ENCODE results near the gene SIDT1.

Gene SIDT1

DNA sequence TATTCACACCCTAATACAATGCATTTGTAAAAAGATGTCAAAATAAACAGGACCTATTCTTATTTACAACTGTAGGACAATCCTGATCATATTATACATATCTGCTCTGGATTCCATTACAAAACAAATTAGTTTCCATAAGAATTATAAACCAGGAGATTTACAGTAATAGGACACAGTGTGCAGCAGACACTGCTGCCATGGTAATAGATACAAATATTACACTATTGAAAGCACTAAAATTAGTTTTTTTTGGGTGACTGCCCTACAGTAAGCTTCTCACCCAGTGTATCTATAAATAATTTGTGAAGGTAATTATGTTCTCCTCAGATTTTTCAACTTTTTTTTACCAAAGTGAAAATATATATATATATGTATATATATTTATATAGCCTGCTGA, 116.2 kb downstream of the SIDT1 start:
- DNase-seq = no peak

DNA sequence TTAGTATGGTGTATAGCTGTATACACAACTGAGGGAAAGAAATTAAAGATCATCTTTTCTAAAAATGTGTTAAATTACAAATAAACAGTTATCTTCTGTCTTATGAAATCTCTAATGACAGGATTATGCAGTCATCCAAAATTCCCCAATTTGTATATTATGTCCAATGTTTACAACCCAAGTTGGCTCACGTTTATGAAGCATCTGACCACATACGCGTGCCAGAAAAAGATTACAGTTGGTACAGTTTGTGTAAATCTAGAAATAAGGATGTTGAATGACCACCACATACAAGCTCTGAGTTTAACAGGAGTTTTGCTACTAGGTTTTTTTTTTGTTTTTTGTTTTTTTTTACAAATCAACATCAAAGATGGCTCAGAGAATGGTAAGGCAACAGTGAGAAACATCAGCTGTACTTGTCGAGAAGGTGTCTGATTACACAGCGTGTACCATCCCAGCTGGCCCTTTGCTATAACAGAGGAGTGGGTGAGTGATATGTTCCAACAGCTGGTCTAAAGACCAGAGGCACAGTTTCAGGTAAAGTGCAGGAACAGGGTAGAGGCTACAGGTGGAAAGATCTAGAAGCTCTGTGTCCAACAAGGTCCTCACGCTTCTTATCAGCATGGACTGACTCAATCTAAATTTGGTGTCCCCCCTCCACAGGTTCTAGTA, 117.0 kb downstream of the SIDT1 start:
- no peak for DNase-seq

DNA sequence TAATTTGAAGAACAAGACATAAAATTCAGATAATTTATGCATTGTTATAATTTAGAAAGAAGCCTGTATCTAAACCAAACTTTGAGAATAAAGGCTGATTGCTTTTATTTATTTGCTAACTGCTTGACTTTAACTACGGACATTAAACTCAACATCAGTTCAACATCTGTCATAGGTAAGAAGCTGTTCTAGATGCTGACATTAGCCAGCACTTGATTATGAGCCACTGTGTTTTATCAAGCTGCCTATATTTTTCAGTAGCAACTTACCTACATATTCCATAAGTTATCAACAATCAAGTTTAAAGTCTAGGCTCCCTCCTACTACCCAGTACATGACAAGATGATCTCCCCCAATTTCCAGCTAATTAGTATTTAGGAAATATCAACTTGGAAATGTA, 122.0 kb downstream of the SIDT1 start:
- DNase-seq = no peak

DNA sequence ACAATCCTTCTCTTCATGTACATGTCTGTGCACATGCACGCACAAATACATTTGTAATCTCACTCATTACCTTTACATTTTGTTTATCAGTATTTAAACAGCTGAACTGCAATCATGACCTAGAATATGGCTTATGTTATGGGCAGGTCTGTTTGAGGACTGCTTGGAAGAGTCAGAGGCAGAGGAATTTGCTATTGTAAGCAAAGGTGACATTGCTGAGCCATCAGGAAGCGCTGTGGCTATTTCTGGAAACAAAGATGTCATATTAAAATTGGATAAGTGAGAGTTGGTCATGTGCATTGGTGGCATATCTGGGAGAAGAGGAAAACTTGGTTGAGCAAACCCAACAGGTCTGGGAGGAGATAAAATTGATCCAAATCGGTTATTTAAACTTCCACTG, 122.5 kb downstream of the SIDT1 start:
- DNase-seq = no peak

DNA sequence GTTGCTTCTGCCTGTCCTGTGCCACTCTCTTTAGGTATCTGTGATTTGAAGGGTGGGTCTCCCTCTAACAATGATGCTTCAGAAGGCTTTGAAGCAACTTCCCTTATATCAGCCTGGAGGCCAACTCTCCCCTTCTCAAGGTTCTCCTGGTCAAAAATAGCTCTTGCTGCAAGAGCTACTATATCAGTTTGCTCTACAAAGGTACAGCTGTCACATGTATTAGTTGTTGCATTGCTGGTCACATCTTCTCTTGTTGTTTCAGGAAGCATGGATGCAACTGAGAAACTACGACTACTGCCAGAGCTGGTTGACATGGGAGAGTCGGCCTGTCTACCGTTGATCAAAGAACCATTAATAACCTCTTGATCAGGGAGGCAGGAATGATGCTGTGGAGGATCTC, 125.8 kb downstream of the SIDT1 start:
- no peak for DNase-seq

DNA sequence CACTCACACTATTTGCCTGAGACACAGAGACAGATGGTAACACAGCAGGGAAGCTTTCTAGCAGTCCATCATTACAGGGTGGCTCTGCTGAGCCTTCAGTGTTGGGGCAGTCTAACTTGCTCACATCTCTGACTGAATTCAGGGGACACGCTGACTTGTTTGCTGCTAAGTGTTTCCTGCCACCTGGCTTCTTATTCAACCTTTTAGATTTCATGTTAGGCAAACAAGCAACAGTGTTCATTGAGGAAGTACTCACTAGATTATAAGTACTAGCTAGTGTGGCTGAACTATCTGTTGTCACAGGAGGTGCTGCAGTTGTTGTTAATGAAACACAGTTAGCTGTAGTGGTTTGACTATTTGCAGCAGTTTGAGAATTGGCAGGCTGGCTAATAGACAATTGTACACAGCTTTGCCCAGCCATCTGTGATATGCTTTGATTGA, 126.8 kb downstream of the SIDT1 start:
- no peak for DNase-seq

DNA sequence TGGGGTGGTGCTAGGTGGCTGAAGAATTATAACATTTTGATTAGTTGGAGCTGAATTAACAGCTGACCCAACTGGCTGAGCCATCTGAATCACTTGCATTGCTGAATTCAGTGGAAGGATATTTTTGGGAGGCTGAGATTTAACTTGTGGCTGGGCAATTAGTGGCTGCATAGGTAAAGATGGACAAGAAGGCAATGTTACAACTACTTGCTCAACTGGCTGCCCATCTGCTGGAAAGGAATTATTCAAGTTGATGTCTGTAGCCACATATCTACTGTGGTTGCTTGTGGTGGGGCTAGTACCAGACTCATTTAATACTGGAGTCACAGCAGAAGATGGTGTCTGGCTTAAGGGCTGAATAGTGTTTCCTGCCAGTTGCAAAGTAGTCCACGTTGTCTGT, 127.6 kb downstream of the SIDT1 start:
- DNase-seq = no peak

DNA sequence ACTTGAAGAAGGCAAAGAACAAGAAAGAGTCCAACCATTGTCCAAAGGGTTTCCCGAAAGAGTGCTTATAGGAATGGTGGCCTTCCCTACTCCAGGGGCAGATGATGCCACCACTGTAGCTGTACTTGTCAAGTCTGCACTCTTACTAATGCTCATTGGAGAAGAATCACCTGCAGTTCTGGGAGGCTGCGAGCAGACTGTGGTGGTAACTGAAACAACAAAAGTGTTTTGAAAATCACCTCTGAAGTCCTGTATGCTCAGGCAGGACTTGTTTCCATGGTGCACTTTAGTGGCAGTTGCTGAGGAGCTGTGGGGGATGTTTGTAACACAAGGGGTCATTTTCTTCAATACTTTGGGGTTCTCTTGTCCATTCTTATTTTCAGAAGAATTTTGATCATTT, 128.1 kb downstream of the SIDT1 start:
- no peak for DNase-seq

DNA sequence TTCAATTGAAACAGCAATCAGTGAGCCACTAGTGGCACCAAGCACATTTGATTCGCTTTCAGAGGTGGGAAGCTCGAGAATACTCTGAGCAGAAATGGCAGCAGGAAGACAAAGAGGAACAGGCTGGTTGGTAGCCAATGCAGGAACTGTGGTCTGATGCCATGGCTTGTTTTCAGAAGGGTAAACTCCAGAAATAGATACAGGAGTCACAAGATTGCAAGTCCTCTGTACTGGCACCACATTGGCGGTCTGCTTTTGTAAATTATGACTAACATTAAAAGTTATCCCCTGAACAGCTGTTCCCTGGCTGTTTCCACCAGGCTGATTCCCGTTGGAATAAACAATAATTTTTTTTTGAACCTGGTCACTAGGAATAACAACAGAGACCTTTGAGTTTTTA, 128.5 kb downstream of the SIDT1 start:
- DNase-seq = no peak

DNA sequence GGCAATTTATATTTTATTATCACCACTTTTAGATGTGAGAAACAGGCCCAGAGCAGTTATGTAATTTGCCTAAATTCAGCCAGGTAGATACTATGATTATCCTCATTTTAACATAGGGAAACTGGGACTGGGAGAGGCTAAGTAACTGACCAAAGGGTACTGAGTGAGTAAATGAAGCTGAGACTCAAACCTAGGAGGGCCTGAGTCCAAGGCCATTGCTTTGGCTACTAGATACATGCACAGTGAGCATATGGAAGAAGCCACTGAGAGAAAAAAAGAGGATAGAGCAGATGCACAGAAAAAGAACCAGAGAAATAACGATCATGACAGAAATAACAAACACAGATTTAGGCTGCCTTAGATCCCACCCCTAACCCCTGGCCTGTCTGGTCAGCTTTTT, 130.5 kb downstream of the SIDT1 start:
- no peak for DNase-seq

DNA sequence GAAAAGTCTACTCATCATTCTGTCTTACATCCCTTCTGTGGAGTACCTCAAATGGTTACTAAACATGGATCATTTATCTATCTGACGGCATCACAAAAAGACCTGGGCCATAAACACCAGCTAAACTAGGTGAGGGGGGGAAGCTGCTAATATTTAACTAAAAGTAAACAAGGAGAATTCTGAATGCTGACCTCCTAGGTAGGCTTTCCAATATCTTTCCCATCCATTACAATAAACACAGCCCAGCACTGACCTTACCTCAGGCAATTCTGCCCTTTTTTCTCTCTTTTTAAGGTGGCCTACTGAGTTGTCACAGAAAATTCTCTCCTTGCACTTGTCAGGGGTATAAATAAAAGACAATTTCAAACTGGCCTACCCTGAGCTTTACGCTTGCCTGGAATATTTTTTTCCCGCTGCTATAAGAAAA, 131.0 kb downstream of the SIDT1 start:
- no peak for DNase-seq

DNA sequence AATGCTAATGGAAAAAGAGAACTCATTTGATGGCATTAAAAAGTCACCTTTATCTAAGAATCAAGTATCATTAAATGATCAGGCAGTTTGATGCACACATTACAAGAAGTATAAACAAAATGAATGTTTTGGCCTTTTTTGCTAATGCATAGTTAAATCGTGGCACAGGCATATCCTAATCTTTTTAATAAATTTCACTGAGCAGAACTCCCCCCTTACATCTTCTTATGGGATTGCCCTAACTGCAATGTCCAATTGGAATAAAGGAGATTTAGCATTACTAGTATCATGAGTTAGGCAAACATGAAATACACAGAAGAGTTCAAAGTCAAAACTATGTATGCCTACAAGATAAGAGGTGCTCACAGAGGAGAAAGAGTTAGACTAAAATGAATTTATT, 131.4 kb downstream of the SIDT1 start:
- no peak for DNase-seq

DNA sequence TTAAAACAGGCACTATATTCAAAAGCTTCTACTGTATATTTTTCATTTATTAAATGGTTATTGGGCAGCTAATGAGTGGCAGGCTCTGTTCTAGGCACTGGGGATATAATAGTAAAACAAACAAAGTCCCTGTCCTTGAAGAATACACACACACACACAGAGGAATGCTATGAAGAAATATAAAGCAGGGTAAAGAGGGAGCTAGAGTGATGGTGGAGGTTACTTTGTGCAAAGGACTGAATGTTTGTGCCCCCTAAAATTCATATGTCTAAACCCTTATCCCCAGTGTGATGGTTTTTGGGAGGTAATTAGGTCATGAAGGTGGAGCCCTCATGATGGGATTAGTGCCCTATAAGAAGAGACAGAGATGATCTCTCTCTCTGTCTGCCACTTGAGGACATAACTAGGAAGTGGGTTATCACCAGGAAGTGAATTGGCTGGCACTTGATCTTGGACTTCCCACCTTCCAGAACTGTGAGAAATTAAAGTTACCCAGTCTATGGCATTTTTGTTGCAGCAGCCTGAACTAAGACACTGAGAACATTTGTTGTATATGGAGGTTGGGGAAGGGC, 132.3 kb downstream of the SIDT1 start:
- no peak for DNase-seq

DNA sequence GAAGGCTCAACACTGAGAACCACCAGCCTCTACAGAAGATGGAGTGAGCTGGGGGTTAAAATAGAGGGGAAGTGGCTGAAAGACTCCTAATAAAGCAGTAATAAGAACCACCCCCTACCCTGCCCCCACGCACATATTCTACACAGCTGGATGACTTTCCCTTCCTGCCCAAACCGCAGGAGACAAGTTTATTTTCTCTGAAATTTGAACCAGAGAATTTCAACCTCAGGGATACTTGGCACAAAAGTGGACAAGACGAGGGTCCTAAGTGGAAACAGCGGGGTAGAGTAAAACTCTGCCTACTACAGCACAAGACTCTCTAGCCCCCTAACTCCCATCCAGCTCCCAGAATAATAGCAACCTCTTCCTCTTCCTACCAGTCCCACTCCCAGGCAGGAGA, 135.7 kb downstream of the SIDT1 start:
- no peak for DNase-seq

DNA sequence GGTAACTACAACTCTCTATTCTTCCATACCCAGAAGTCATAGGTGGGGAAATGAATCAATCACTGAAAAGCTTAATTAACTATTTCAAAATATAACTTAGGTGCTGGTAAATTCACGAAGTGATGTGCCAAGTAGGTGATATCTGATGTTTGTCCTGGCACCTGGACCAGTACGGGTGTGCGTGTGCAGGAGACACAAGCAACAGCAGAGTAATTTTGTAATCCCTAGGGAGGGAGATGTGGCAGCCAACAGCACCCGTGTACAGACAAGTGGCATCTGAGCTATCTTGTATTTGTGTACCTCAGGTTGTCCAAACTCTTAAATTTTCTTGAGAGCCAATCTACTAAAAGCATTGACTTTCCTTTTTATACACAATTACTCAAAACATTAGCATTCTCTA, 141.2 kb downstream of the SIDT1 start:
- no peak for DNase-seq

DNA sequence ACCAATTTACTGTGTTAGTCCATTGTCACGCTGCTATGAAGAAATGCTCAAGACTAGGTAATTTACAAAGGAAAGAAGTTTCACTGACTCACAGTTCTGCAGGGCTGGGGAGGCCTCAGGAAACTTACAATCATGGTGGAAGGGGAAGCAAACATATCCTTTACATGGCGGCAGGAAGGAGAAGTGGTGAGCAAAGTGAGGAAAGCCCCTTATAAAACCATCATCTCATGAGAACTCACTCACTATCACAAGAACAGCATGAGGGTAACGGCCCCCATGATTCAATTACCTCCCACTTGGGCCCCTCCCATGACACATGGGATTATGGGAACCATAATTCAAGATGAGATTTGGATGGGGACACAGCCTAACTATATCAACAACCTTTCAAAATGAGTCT, 143.9 kb downstream of the SIDT1 start:
- no peak for DNase-seq

DNA sequence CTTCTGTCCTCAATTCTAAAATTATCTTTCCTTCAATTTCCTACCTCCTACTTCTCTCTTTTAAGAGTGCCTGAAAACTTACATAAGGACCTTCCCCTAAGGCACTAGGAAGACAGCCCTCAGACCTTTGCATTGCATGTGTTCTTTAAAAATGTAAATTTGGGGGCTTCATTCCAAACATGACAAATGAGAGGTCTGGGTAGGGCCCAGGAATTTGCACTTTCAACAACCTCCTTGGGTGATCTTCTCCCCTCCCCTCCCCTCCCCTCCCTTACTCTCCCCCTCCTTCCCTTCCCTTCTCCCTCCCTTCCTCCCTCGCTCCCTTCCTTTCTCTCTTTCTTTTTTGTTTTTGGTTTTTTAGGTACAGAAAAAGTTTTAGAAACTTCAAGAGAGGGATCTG, 145.4 kb downstream of the SIDT1 start:
- DNase-seq = no peak

DNA sequence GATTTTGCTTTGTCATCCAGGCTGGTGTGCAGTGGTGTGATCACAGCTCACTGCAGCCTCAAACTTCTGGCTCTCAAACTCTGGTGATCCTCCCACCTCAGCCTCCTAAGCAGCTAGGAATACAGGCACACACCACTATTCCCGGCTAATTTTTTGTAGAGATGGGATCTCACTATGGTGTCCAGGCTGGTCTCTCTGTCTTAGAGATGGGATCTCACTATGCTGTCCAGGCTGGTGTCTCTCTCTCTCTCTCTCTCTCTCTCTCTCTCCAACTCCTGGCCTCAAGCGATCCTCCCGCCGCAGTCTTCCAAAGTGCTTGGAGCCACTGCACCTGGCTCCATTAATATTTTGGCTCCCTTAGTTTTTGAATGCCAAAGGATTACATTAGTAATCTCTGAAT, 146.4 kb downstream of the SIDT1 start:
- DNase-seq = no peak
